Small intestine (tissue), 7 donors: ENCODE measurements around the gene SMYD3. TPM values are rescaled to one million over a fixed set of nuclear protein-coding genes. Genes with fewer than 3 reads are reported as not detected.

ENCODE experiments used
- DNase-seq, 2 donors: peaks; one replicate each; pipeline versions ENCODE4 v3.0.0 to v3.0.0-alpha.2; 2013
- FAIRE-seq: peaks from 2 replicates; lab custom pipeline; 2012; peaks lifted over from hg19 to GRCh38; lab: Jason Lieb, UNC
- H3K27ac ChIP-seq, 3 donors: one replicate each; pipeline ENCODE4 v1.5.1; 2013; ENCODE audit warnings: low read length in 2 of 3, mild to moderate bottlenecking in 2 of 3, control low read depth in 1 of 3, inconsistent platforms in 1 of 3, low read depth in 1 of 3, moderate library complexity in 1 of 3
- H3K27me3 ChIP-seq, 3 donors: one replicate each; pipeline ENCODE4 v1.6.1; 2013; ENCODE audit warnings: low read length in 3 of 3, inconsistent platforms in 1 of 3; ENCODE audit not compliant: control insufficient read depth in 3 of 3, insufficient read depth in 3 of 3
- H3K36me3 ChIP-seq, 3 donors: one replicate each; pipeline ENCODE4 v1.6.1; 2013; ENCODE audit warnings: low read length in 3 of 3, inconsistent platforms in 1 of 3, low read depth in 1 of 3, mild to moderate bottlenecking in 1 of 3, moderate library complexity in 1 of 3; ENCODE audit not compliant: control insufficient read depth in 3 of 3, insufficient read depth in 2 of 3
- H3K4me1 ChIP-seq, 3 donors: one replicate each; pipeline ENCODE4 v1.6.1; 2013; ENCODE audit warnings: low read length in 2 of 3, inconsistent platforms in 1 of 3, low read depth in 1 of 3, mild to moderate bottlenecking in 1 of 3, moderate library complexity in 1 of 3; ENCODE audit not compliant: control insufficient read depth in 3 of 3, insufficient read depth in 2 of 3
- H3K4me3 ChIP-seq, 3 donors: one replicate each; pipeline ENCODE4 v1.5.1; 2013; ENCODE audit warnings: low read length in 3 of 3, control low read depth in 1 of 3, inconsistent platforms in 1 of 3, low read depth in 1 of 3, mild to moderate bottlenecking in 1 of 3, moderate library complexity in 1 of 3
- H3K9me3 ChIP-seq, 2 donors: one replicate each; pipeline ENCODE4 v1.6.1; 2013; ENCODE audit warnings: low read depth in 1 of 2, low read length in 1 of 2; ENCODE audit not compliant: control insufficient read depth in 2 of 2, insufficient read depth in 1 of 2
- WGBS, 3 donors: extraction: QIAGEN DNeasy Blood & Tissue Kit; methylation state at CpG; one replicate each; pipeline ENCODE4 v1.1.7; 2013; 5-methylcytosine and 5-hydroxymethylcytosine counted together
- polyA plus RNA-seq, 4 donors: library from polyadenylated mRNA; stranded (reverse) in 3 of 4; unstranded in 1 of 4; fragments of 200-250 nt in 3 of 4; fragments of 120-200 nt in 1 of 4; gene quantifications; one replicate each; pipeline versions ENCODE4 v1.2.1 to v1.2.3, GENCODE V29; 2013
- donor health status: healthy with polysubstance abuse.
- donor health status: control.
- donor health status: control.
- donor health status: Bipolar disorder and iron deficiency.
- donor health status: healthy.

Gene SMYD3
- polyA plus RNA-seq, 4 donors = 5.4 to 10.1 (median 8.5) TPM

GRCh38 chr1:246004301-246004700 is 502.8 kb downstream of the SMYD3 start:
- 19 to 61% (median 39%) methylated on average over 3 of the region's 3 CpGs for WGBS, 3 donors
- Histone ChIP-seq H3K9me3 (no peaks in the 10 kb centered on the region), H3K27me3 (no peaks in the 10 kb centered on the region), H3K4me3 (no peak overlapping the region), H3K4me1 (no peaks in the 10 kb centered on the region), H3K36me3 (no peaks in the 10 kb centered on the region), H3K27ac (no peak overlapping the region)
- FAIRE-seq = no peak
- peak; percentile 43 to 46 for DNase-seq

- DNase-seq (no peak), FAIRE-seq (no peak)
- no peaks in the 10 kb centered on the region for H3K36me3 ChIP-seq
- no peaks in the 10 kb centered on the region for H3K27me3 ChIP-seq
- H3K27ac ChIP-seq = no peak overlapping the region
- WGBS, 3 donors = 25 to 51% (median 34%) methylated on average over 2 of the region's 2 CpGs
- no peaks in the 10 kb centered on the region for H3K4me1 ChIP-seq
- no peak overlapping the region for H3K4me3 ChIP-seq
- H3K9me3 ChIP-seq = peaks cover 0 to 1% of the 10 kb centered on the region in 2 donors
Measured at GRCh38 chr1:246003442-246003730, 503.7 kb downstream of the SMYD3 start.

GRCh38 chr1:246002725-246003441 is 504.2 kb downstream of the SMYD3 start:
- peaks cover 0 to 3% of the 10 kb centered on the region in 2 donors for H3K9me3 ChIP-seq
- no peak overlapping the region for H3K27ac ChIP-seq
- H3K4me1 ChIP-seq = no peaks in the 10 kb centered on the region
- H3K4me3 ChIP-seq = no peak overlapping the region
- no peaks in the 10 kb centered on the region for H3K36me3 ChIP-seq
- FAIRE-seq = no peak
- DNase-seq = peak; percentile 82 to 89
- WGBS, 3 donors = 77 to 80% (median 78%) methylated on average over 23 of the region's 23 CpGs
- no peaks in the 10 kb centered on the region for H3K27me3 ChIP-seq

- no peak for FAIRE-seq
- 76 to 84% (median 77%) methylated on average over 9 of the region's 9 CpGs for WGBS, 3 donors
- no peaks in the 10 kb centered on the region for H3K4me1 ChIP-seq
- H3K9me3 ChIP-seq = peaks cover 0 to 3% of the 10 kb centered on the region in 2 donors
- no peak for DNase-seq
- no peaks in the 10 kb centered on the region for H3K36me3 ChIP-seq
- no peaks in the 10 kb centered on the region for H3K27me3 ChIP-seq
- H3K27ac ChIP-seq = no peak overlapping the region
- no peak overlapping the region for H3K4me3 ChIP-seq
Measured at GRCh38 chr1:246001837-246002230, 505.2 kb downstream of the SMYD3 start.

GRCh38 chr1:246001142-246001836 is 505.8 kb downstream of the SMYD3 start:
- DNase-seq (no peak), FAIRE-seq (no peak)
- no peaks in the 10 kb centered on the region for H3K36me3 ChIP-seq
- peaks cover 0 to 3% of the 10 kb centered on the region in 2 donors for H3K9me3 ChIP-seq
- WGBS, 3 donors = 90 to 95% (median 93%) methylated on average over 9 of the region's 9 CpGs
- no peaks in the 10 kb centered on the region for H3K27me3 ChIP-seq
- H3K4me3 ChIP-seq = no peak overlapping the region
- H3K27ac ChIP-seq = no peak overlapping the region
- H3K4me1 ChIP-seq = no peaks in the 10 kb centered on the region

GRCh38 chr1:246000638-246001015 is 506.5 kb downstream of the SMYD3 start:
- Histone ChIP-seq H3K36me3 (no peaks in the 10 kb centered on the region), H3K9me3 (peaks cover 0 to 3% of the 10 kb centered on the region in 2 donors), H3K4me3 (no peak overlapping the region), H3K4me1 (no peaks in the 10 kb centered on the region), H3K27me3 (no peaks in the 10 kb centered on the region), H3K27ac (no peak overlapping the region)
- FAIRE-seq (no peak), DNase-seq (no peak)
- WGBS, 3 donors = 92 to 98% (median 93%) methylated on average over 5 of the region's 5 CpGs

- no peaks in the 10 kb centered on the region for H3K4me1 ChIP-seq
- no peak overlapping the region for H3K4me3 ChIP-seq
- 32 to 56% (median 37%) methylated on average over 10 of the region's 10 CpGs for WGBS, 3 donors
- DNase-seq (no peak), FAIRE-seq (no peak)
- no peak overlapping the region for H3K27ac ChIP-seq
- H3K9me3 ChIP-seq = peaks cover 0 to 3% of the 10 kb centered on the region in 2 donors
- no peaks in the 10 kb centered on the region for H3K36me3 ChIP-seq
- no peaks in the 10 kb centered on the region for H3K27me3 ChIP-seq
Measured at GRCh38 chr1:245999697-246000637, 507.1 kb downstream of the SMYD3 start.
